DOHH2 (cell line): ENCODE data around the gene CLPTM1L.

ENCODE experiments used
- H3F3A ChIP-seq: fragments of 200-600 bp; sonication (generic), shearing (Covaris generic); 2 replicates; pipeline ENCODE4 v1.6.0; 2016; ENCODE audit warnings: antibody characterized with exemption, mild to moderate bottlenecking; ENCODE audit not compliant: control insufficient read depth, insufficient read depth
- H3K27ac ChIP-seq: fragments of 200-600 bp; sonication (generic); 2 replicates; pipeline ENCODE4 v1.5.1; 2014; ENCODE audit warnings: low read depth, mild to moderate bottlenecking, low read length, moderate library complexity
- H3K27me3 ChIP-seq: fragments of 200-600 bp; sonication (generic); 2 replicates; pipeline ENCODE4 v1.6.1; 2014; ENCODE audit warnings: mild to moderate bottlenecking, low read length, mixed read lengths; ENCODE audit not compliant: control insufficient read depth
- H3K36me3 ChIP-seq: fragments of 200-600 bp; sonication (generic); 2 replicates; pipeline ENCODE4 v1.6.1; 2014; ENCODE audit warnings: mild to moderate bottlenecking, low read length, moderate library complexity, mixed read lengths; ENCODE audit not compliant: control insufficient read depth
- H3K4me1 ChIP-seq: fragments of 200-600 bp; sonication (generic); 2 replicates; pipeline ENCODE4 v1.6.1; 2014; ENCODE audit warnings: mild to moderate bottlenecking, low read length, mixed read lengths; ENCODE audit not compliant: control insufficient read depth
- H3K4me2 ChIP-seq: fragments of 200-600 bp; sonication (generic); 2 replicates; pipeline ENCODE4 v1.6.0; 2014; ENCODE audit warnings: mild to moderate bottlenecking, low read length, moderate library complexity
- H3K4me3 ChIP-seq: fragments of 200-600 bp; sonication (generic); 2 replicates; pipeline ENCODE4 v1.5.1; 2014; ENCODE audit warnings: mild to moderate bottlenecking, low read length, mixed read lengths
- H3K79me2 ChIP-seq: fragments of 200-600 bp; sonication (generic); 2 replicates; pipeline ENCODE4 v1.6.1; 2014; ENCODE audit warnings: mild to moderate bottlenecking, low read length, mixed read lengths; ENCODE audit not compliant: control insufficient read depth
- H3K9me2 ChIP-seq: fragments of 200-600 bp; sonication (generic); replicated peaks from 2 replicates; pipeline ENCODE4 v1.6.1; 2014; ENCODE audit warnings: mild to moderate bottlenecking, low read length, mixed read lengths; ENCODE audit not compliant: control insufficient read depth
- H3K9me3 ChIP-seq: fragments of 200-600 bp; sonication (generic); 2 replicates; pipeline ENCODE4 v1.6.1; 2014; ENCODE audit warnings: antibody characterized with exemption, low read length, mixed read lengths; ENCODE audit not compliant: control insufficient read depth, insufficient read depth
- H4K20me1 ChIP-seq: fragments of 200-600 bp; sonication (generic); 2 replicates; pipeline ENCODE4 v1.6.0; 2014; ENCODE audit warnings: low read depth, mild to moderate bottlenecking, antibody characterized with exemption, low read length, moderate library complexity; ENCODE audit not compliant: control insufficient read depth, insufficient read depth
- EZH2phosphoT487 ChIP-seq: fragments of 200-600 bp; sonication (generic); IDR thresholded peaks from 2 replicates; pipeline ENCODE4 v1.6.1; 2017; ENCODE audit warnings: borderline replicate concordance, mild to moderate bottlenecking, antibody characterized with exemption, low read length, moderate library complexity, mixed read lengths
- TF ChIP-seq, protein P1 (sequence below): fragments of 200-600 bp; sonication (generic); IDR thresholded peaks from one replicate; pipeline ENCODE4 v1.5.1; 2014; ENCODE audit warnings: antibody characterized with exemption, mild to moderate bottlenecking, low read depth, low read length; ENCODE audit not compliant: poor library complexity, severe bottlenecking

The CLPTM1L gene

DNA sequence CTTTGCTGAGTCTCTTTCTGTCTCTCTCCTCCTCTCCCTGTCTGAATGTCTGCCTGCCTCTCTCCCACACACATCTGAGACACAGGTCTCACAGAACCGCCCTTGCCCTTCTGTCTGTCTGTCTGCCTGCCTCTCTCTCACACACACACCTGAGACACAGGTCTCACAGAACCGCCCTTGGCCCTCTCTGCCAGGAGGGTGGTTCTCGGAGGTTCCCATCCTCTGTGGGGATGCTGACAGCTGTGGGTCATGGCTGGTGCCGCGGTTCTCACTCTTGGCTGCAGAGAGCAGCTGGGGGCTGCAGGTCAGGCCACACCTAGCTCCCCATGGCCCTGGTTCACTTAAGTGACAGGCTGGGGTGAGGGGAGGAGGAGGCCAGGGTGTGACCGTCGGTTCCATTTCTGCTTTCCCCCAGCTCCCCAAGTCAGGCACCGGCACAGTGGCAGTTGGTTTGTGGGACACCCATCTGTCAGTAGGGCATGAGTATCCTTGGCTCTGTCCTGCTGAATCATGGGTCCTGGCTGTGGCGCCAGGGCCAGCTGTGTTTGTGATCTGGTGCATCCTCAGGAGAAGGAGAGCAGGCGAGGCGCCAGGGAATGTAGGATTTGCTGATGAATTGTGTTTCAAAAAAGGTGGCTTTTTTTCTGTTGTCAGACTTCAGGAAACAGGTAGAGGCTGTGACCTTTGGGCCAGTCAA is 42.3 kb upstream of the CLPTM1L start:
- no peaks in the 10 kb centered on the region for H4K20me1 ChIP-seq
- H3K27me3 ChIP-seq = no peaks in the 10 kb centered on the region
- no peak overlapping the region for H3K27ac ChIP-seq
- TF ChIP-seq EZH2phosphoT487 = no peak
- TF ChIP-seq, protein P1, sequence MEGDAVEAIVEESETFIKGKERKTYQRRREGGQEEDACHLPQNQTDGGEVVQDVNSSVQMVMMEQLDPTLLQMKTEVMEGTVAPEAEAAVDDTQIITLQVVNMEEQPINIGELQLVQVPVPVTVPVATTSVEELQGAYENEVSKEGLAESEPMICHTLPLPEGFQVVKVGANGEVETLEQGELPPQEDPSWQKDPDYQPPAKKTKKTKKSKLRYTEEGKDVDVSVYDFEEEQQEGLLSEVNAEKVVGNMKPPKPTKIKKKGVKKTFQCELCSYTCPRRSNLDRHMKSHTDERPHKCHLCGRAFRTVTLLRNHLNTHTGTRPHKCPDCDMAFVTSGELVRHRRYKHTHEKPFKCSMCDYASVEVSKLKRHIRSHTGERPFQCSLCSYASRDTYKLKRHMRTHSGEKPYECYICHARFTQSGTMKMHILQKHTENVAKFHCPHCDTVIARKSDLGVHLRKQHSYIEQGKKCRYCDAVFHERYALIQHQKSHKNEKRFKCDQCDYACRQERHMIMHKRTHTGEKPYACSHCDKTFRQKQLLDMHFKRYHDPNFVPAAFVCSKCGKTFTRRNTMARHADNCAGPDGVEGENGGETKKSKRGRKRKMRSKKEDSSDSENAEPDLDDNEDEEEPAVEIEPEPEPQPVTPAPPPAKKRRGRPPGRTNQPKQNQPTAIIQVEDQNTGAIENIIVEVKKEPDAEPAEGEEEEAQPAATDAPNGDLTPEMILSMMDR = no peak
- no peaks in the 10 kb centered on the region for H3K9me3 ChIP-seq
- H3K4me1 ChIP-seq = peaks cover 24% of the 10 kb centered on the region
- peak overlapping the region; percentile 84 for H3K4me3 ChIP-seq
- peaks cover 5% of the 10 kb centered on the region for H3F3A ChIP-seq
- no peaks in the 10 kb centered on the region for H3K9me2 ChIP-seq
- no peaks in the 10 kb centered on the region for H3K36me3 ChIP-seq
- peak overlapping the region; percentile 86 for H3K4me2 ChIP-seq
- no peaks in the 10 kb centered on the region for H3K79me2 ChIP-seq

DNA sequence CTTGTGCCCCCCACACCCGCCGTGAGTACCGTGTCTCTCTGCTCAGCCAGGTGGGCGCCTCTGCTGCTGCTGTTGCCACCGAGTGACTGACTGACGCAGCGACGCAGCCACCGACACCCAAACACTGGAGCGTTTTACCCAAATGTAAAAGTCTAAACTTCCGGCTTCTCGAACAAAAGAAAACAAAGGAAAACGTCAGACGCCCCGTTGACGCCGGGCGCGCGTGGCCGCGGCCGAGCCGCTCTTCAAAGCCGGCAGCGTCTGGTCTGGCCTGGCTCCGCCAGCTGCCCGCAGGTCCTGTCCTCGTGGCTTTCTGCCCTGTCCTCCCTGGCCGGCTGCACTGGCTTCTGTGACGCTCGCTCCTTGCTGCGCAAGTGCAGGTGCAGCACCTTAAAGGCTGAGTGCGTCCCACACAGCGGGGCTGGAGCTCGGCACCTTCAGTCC is 41.4 kb upstream of the CLPTM1L start:
- Histone ChIP-seq H3K27me3 (no peaks in the 10 kb centered on the region), H3K9me2 (no peaks in the 10 kb centered on the region), H3K36me3 (no peaks in the 10 kb centered on the region), H3F3A (peaks cover 5% of the 10 kb centered on the region), H3K79me2 (no peaks in the 10 kb centered on the region), H3K27ac (peak overlapping the region; percentile 70), H4K20me1 (no peaks in the 10 kb centered on the region), H3K4me3 (peak overlapping the region; percentile 84), H3K4me1 (peaks cover 24% of the 10 kb centered on the region), H3K4me2 (peak overlapping the region; percentile 86), H3K9me3 (no peaks in the 10 kb centered on the region)
- TF ChIP-seq EZH2phosphoT487 = no peak
- TF ChIP-seq, protein P1 = no peak

DNA sequence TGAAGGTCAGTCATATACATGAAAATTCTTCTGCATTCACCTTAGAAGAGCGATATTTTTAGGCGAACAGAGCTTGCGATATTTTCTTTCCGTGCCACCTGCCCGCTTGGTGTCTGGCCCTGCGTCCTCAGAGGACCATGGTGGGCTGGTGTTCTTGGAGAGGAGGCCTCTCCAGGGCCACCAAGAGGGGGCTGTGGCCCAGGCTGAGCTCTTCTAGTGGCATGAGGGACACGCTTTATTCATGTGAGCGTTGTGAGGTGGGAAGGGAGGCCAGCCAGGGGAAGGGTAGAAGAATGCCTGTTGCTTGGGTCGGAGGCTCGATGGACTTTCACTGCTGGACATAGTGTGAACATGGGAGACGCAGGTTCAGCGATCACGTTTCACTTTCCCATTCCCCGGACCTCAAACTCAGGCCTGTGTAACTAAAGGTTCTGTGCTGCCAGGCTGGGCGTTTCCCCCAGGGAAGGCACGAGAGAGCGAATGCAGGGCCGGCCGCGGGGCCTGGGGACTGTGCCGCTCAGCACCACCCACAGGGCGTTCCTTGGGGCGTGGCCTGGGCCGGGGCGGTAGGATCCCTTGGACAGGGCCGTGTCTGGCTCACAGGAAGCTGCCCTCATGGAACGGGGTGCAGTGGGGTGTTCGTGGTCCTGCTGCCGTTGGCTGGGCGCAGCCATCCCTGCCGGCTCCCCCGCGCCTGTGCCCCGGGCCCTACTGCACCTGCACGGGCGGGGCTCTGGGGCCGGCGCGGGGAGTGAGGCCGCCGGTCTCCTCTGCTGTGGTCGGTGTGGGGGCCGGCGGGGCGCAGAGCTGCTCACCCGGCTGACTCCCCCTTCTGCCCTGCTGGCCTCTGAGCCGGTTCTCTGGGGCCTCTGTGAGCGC is 40.7 kb upstream of the CLPTM1L start:
- peak overlapping the region; percentile 70 for H3K27ac ChIP-seq
- no peaks in the 10 kb centered on the region for H3K27me3 ChIP-seq
- H3K4me2 ChIP-seq = peak overlapping the region; percentile 86
- no peaks in the 10 kb centered on the region for H4K20me1 ChIP-seq
- peaks cover 5% of the 10 kb centered on the region for H3F3A ChIP-seq
- H3K4me3 ChIP-seq = peak overlapping the region; percentile 84
- no peaks in the 10 kb centered on the region for H3K9me2 ChIP-seq
- peaks cover 27% of the 10 kb centered on the region for H3K4me1 ChIP-seq
- no peaks in the 10 kb centered on the region for H3K9me3 ChIP-seq
- no peaks in the 10 kb centered on the region for H3K36me3 ChIP-seq
- no peaks in the 10 kb centered on the region for H3K79me2 ChIP-seq
- no peak for TF ChIP-seq EZH2phosphoT487
- TF ChIP-seq, protein P1 = no peak
